Mesenchymal stem cell (in vitro differentiated cells and primary cell): ENCODE results near the gene P3R3URF. TPM values are rescaled to one million over a fixed set of nuclear protein-coding genes. Genes with fewer than 3 reads are reported as not detected.
A peak's percentile ranks its signal among the peaks of the same experiment; 100 is the strongest.

Experiments
- DNase-seq: peaks from one replicate; pipeline ENCODE4 v3.0.0-alpha.2; 2013
- H2AFZ ChIP-seq: one replicate; pipeline ENCODE4 v1.6.1; 2013; ENCODE audit warnings: low read depth, mild to moderate bottlenecking, control low read depth, inconsistent platforms, low read length, moderate library complexity
- H2AK5ac ChIP-seq: 2 replicates; pipeline ENCODE4 v1.6.1; 2013; ENCODE audit warnings: low read length, moderate library complexity, mild to moderate bottlenecking, inconsistent platforms; ENCODE audit not compliant: severe bottlenecking
- H2BK120ac ChIP-seq: one replicate; pipeline ENCODE4 v1.6.1; 2013; ENCODE audit warnings: low read depth, mild to moderate bottlenecking, inconsistent platforms, low read length, moderate library complexity
- H2BK12ac ChIP-seq, 2 experiments: one replicate each; pipeline ENCODE4 v1.6.1; 2013; ENCODE audit warnings: inconsistent platforms in 2 of 2, low read length in 2 of 2, mild to moderate bottlenecking in 2 of 2, moderate library complexity in 2 of 2, control low read depth in 1 of 2
- H2BK15ac ChIP-seq: one replicate; pipeline ENCODE4 v1.6.1; 2013; ENCODE audit warnings: mild to moderate bottlenecking, low read depth, inconsistent platforms; ENCODE audit not compliant: poor library complexity, severe bottlenecking
- H2BK5ac ChIP-seq: 2 replicates; pipeline ENCODE4 v1.6.1; 2013; ENCODE audit warnings: low read depth, mild to moderate bottlenecking, low read length, control low read depth, inconsistent platforms; ENCODE audit not compliant: poor library complexity, severe bottlenecking
- H3K14ac ChIP-seq, 2 experiments: one replicate each; pipeline ENCODE4 v1.6.1; 2013; ENCODE audit warnings: inconsistent platforms in 2 of 2, low read length in 2 of 2, control low read depth in 1 of 2, mild to moderate bottlenecking in 1 of 2, moderate library complexity in 1 of 2
- H3K18ac ChIP-seq, 2 experiments: one replicate each; pipeline ENCODE4 v1.6.1; 2013; ENCODE audit warnings: inconsistent platforms in 2 of 2, low read length in 2 of 2, control low read depth in 1 of 2, low read depth in 1 of 2, mild to moderate bottlenecking in 1 of 2
- H3K23ac ChIP-seq, 2 experiments: one replicate each; pipeline ENCODE4 v1.6.1; 2013; ENCODE audit warnings: inconsistent platforms in 2 of 2, low read length in 2 of 2, mild to moderate bottlenecking in 2 of 2, moderate library complexity in 2 of 2, control low read depth in 1 of 2
- H3K27ac ChIP-seq: 2 replicates; pipeline ENCODE4 v1.5.1; 2013; ENCODE audit warnings: mild to moderate bottlenecking, moderate library complexity, low read length, control low read depth, inconsistent platforms; ENCODE audit not compliant: poor library complexity, severe bottlenecking
- H3K27me3 ChIP-seq, 2 experiments: 2 replicates each; pipeline versions ENCODE4 v1.6.1 to v1.7.0; 2013; ENCODE audit warnings: low read length in 2 of 2, mild to moderate bottlenecking in 2 of 2, moderate library complexity in 2 of 2, control low read depth in 1 of 2, inconsistent platforms in 1 of 2; ENCODE audit not compliant: control insufficient read depth in 1 of 2, insufficient read depth in 1 of 2
- H3K36me3 ChIP-seq, 2 experiments: 2 replicates each; pipeline versions ENCODE4 v1.6.1 to v1.7.0; 2013; ENCODE audit warnings: low read length in 2 of 2, control low read depth in 1 of 2, inconsistent platforms in 1 of 2, low read depth in 1 of 2, mild to moderate bottlenecking in 1 of 2; ENCODE audit not compliant: insufficient read depth in 2 of 2, control insufficient read depth in 1 of 2
- H3K4ac ChIP-seq, 2 experiments: one replicate each; pipeline ENCODE4 v1.6.1; 2013; ENCODE audit warnings: inconsistent platforms in 2 of 2, low read length in 2 of 2, mild to moderate bottlenecking in 2 of 2, moderate library complexity in 2 of 2, control low read depth in 1 of 2, low read depth in 1 of 2
- H3K4me1 ChIP-seq: 2 replicates; pipeline ENCODE4 v1.6.1; 2013; ENCODE audit warnings: low read depth, low read length, control low read depth; ENCODE audit not compliant: control insufficient read depth, insufficient read depth
- H3K4me2 ChIP-seq: 2 replicates; pipeline ENCODE4 v1.6.1; 2013; ENCODE audit warnings: low read length, mild to moderate bottlenecking, inconsistent platforms; ENCODE audit not compliant: poor library complexity, severe bottlenecking
- H3K4me3 ChIP-seq, 2 experiments: 2 replicates each; pipeline versions ENCODE4 v1.5.1 to v1.7.0; 2013; ENCODE audit warnings: low read length in 2 of 2, mild to moderate bottlenecking in 2 of 2, control low read depth in 1 of 2, low read depth in 1 of 2; ENCODE audit not compliant: insufficient read depth in 1 of 2
- H3K79me1 ChIP-seq: replicated peaks from 2 replicates; pipeline ENCODE4 v1.6.1; 2013; ENCODE audit warnings: mild to moderate bottlenecking, control low read depth, low read length, inconsistent platforms; ENCODE audit not compliant: poor library complexity, severe bottlenecking
- H3K9ac ChIP-seq: 2 replicates; pipeline ENCODE4 v1.7.0; 2013; ENCODE audit warnings: mild to moderate bottlenecking, low read length, moderate library complexity
- H3K9me3 ChIP-seq: 2 replicates; pipeline ENCODE4 v1.7.0; 2013; ENCODE audit warnings: mild to moderate bottlenecking, low read length; ENCODE audit not compliant: control insufficient read depth
- H4K8ac ChIP-seq: one replicate; pipeline ENCODE4 v1.6.1; 2013; ENCODE audit warnings: inconsistent platforms, mild to moderate bottlenecking, low read length, moderate library complexity
- H4K91ac ChIP-seq: one replicate; pipeline ENCODE4 v1.6.1; 2013; ENCODE audit warnings: mild to moderate bottlenecking, low read length, inconsistent platforms
- WGBS: methylation state at CpG from one replicate; pipeline ENCODE4 v1.1.7; 2013; ENCODE audit warnings: mixed read lengths; 5-methylcytosine and 5-hydroxymethylcytosine counted together
- small RNA-seq: library from polyadenylated mRNA; stranded (forward); fragments of <200 nt; extraction: miRNeasy Mini kit (QIAGEN cat#:217004); gene quantifications from one replicate; pipeline ENCODE3, GENCODE V24; 2013; ENCODE audit warnings: low read depth

The P3R3URF gene

GRCh38 chr1:46130121-46130520 lies 46.2 kb downstream of the P3R3URF start:
- peaks cover 6% of the 10 kb centered on the region for H3K4me1 ChIP-seq
- no peak overlapping the region for H4K91ac ChIP-seq
- peak; percentile 15 for DNase-seq
- H3K9ac ChIP-seq = peak overlapping the region; percentile 99
- H2BK5ac ChIP-seq = no peak overlapping the region
- no peak overlapping the region for H3K14ac ChIP-seq
- H2BK12ac ChIP-seq = no peak overlapping the region
- no peak overlapping the region for H2AFZ ChIP-seq
- no peak overlapping the region for H2BK15ac ChIP-seq
- no peak overlapping the region for H2BK120ac ChIP-seq
- no peak overlapping the region for H3K23ac ChIP-seq
- H3K27me3 ChIP-seq = peaks cover 0 to 4% of the 10 kb centered on the region in 2 experiments
- H3K18ac ChIP-seq = no peak overlapping the region
- H3K9me3 ChIP-seq = no peaks in the 10 kb centered on the region
- no peaks in the 10 kb centered on the region for H3K79me1 ChIP-seq
- H4K8ac ChIP-seq = no peak overlapping the region
- H3K4ac ChIP-seq = no peak overlapping the region
- H3K36me3 ChIP-seq = no peaks in the 10 kb centered on the region
- WGBS = no CpG with 5 or more reads among the region's 1 CpG
- no peak overlapping the region for H3K4me2 ChIP-seq
- no peak overlapping the region for H2AK5ac ChIP-seq
- H3K27ac ChIP-seq = no peak overlapping the region
- peak overlapping the region in 1 of 2 experiments; percentile 92 for H3K4me3 ChIP-seq

GRCh38 chr1:46128344-46128743 lies 47.9 kb downstream of the P3R3URF start:
- Histone ChIP-seq H3K4me1 (peaks cover 1% of the 10 kb centered on the region), H3K4me2 (no peak overlapping the region), H3K9ac (no peak overlapping the region), H3K18ac (no peak overlapping the region), H3K23ac (no peak overlapping the region), H3K4ac (no peak overlapping the region), H2AFZ (no peak overlapping the region), H4K91ac (no peak overlapping the region), H3K9me3 (no peaks in the 10 kb centered on the region), H2BK12ac (no peak overlapping the region), H2BK15ac (no peak overlapping the region), H2BK5ac (no peak overlapping the region), H3K79me1 (peaks cover 1% of the 10 kb centered on the region), H4K8ac (no peak overlapping the region), H2AK5ac (no peak overlapping the region), H3K27me3 (peaks cover 0 to 4% of the 10 kb centered on the region in 2 experiments), H3K14ac (no peak overlapping the region), H3K4me3 (no peak overlapping the region), H3K27ac (no peak overlapping the region), H2BK120ac (no peak overlapping the region), H3K36me3 (no peaks in the 10 kb centered on the region)
- WGBS = no CpG with 5 or more reads among the region's 3 CpGs
- DNase-seq = no peak

Small RNA genes lying within 50 kb of the gene (small RNA-seq; reads per million reads assigned to genes)
- not detected for gene AL672043.1
